Keratinocyte (primary cell): Measurements from ENCODE around the gene RYR2.

Source experiments
- EZH2 ChIP-seq: IDR thresholded peaks from one replicate; pipeline ENCODE4 v1.6.1; 2012; ENCODE audit warnings: inconsistent platforms, mild to moderate bottlenecking, low read length, moderate library complexity
- TF ChIP-seq, protein P1 (sequence below), 3 experiments: IDR thresholded peaks in 1 of 3; conservative IDR thresholded peaks in 1 of 3; optimal IDR thresholded peaks in 1 of 3; 2 replicates in 2 of 3; 3 replicates in 1 of 3; pipeline versions ENCODE3 to v1.5.1; 2011; ENCODE audit warnings: low read length in 3 of 3, mild to moderate bottlenecking in 3 of 3, moderate library complexity in 2 of 3, control low read depth in 1 of 3, inconsistent platforms in 1 of 3; ENCODE audit not compliant: insufficient read depth in 2 of 3; ENCODE audit errors: extremely low read depth in 1 of 3

DNA sequence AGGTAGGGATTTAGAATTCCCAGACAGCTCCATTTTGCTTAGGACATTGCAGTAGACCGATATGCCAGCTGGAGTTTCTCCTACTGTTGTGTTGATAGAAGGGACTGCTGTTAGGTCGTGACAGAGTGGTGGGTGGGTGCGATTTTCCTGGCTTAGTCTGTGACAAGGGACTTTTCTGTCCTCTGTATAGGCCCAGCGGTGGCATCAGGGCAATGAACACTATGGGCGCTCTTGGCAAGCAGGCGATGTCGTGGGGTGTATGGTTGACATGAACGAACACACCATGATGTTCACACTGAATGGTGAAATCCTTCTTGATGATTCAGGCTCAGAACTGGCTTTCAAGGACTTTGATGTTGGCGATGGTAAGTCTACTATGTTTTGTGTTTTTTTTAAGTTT, 527.0 kb downstream of the RYR2 start:
- TF ChIP-seq, protein P1, sequence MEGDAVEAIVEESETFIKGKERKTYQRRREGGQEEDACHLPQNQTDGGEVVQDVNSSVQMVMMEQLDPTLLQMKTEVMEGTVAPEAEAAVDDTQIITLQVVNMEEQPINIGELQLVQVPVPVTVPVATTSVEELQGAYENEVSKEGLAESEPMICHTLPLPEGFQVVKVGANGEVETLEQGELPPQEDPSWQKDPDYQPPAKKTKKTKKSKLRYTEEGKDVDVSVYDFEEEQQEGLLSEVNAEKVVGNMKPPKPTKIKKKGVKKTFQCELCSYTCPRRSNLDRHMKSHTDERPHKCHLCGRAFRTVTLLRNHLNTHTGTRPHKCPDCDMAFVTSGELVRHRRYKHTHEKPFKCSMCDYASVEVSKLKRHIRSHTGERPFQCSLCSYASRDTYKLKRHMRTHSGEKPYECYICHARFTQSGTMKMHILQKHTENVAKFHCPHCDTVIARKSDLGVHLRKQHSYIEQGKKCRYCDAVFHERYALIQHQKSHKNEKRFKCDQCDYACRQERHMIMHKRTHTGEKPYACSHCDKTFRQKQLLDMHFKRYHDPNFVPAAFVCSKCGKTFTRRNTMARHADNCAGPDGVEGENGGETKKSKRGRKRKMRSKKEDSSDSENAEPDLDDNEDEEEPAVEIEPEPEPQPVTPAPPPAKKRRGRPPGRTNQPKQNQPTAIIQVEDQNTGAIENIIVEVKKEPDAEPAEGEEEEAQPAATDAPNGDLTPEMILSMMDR (optimal IDR thresholded peaks at IDR 0.05 in 1 of 3, IDR thresholded peaks at IDR 0.05 in 1 of 3, conservative IDR thresholded peaks at IDR 0.05 in 1 of 3; ENCODE audit: extremely low read depth in 1 of 3, insufficient read depth in 2 of 3, low read length in 3 of 3): no peak
- TF ChIP-seq EZH2: no peak
